Cardiac muscle cell (in vitro differentiated cells and primary cell): ENCODE data around the gene MYCN. TPM values are rescaled to one million over a fixed set of nuclear protein-coding genes. Genes with fewer than 3 reads are reported as not detected.

ENCODE experiments used
- DNase-seq, 2 donors: peaks; one replicate each; pipeline versions ENCODE4 v3.0.0 to v3.0.0-alpha.2; 2010 to 2017; ENCODE audit warnings: low read depth in 1 of 2, low spot score in 1 of 2
- H3K27ac ChIP-seq: fragments of 200-600 bp; sonication (generic); 2 replicates; pipeline ENCODE4 v1.5.1; 2016
- H3K27me3 ChIP-seq: fragments of 200-600 bp; sonication (generic); 2 replicates; pipeline ENCODE4 v1.6.0; 2016; ENCODE audit warnings: control low read depth
- H3K36me3 ChIP-seq: fragments of 200-600 bp; sonication (generic); 2 replicates; pipeline ENCODE4 v1.5.1; 2016; ENCODE audit warnings: control low read depth
- H3K4me1 ChIP-seq: fragments of 200-600 bp; sonication (generic); 2 replicates; pipeline ENCODE4 v1.8.1; 2017; ENCODE audit warnings: low read depth, mild to moderate bottlenecking, mixed run types
- H3K4me3 ChIP-seq: fragments of 200-600 bp; sonication (generic); 2 replicates; pipeline ENCODE4 v1.5.1; 2016; ENCODE audit warnings: mild to moderate bottlenecking
- H3K9me3 ChIP-seq: fragments of 200-600 bp; sonication (generic); 2 replicates; pipeline ENCODE4 v1.5.1; 2017; ENCODE audit warnings: low read depth, mild to moderate bottlenecking, control low read depth
- polyA plus RNA-seq: library from polyadenylated mRNA; unstranded; fragments of >200 nt; fragmentation: Nextera tagmentation; extraction: Ambion mirVana; gene quantifications from 2 replicates; pipeline ENCODE4 v1.2.1, GENCODE V29; 2016
- total RNA-seq: library from RNA; depleted of rRNA; stranded (reverse); fragments of >200 nt; gene quantifications from 2 replicates; pipeline ENCODE4 v1.2.3, GENCODE V29; 2016
- TF ChIP-seq, protein P1 (sequence below): IDR thresholded peaks from 2 replicates; pipeline ENCODE4 v1.5.1; 2012; ENCODE audit warnings: low read depth, mild to moderate bottlenecking, low read length

MYCN gene
- 48.1 and 72.5 TPM in 2 replicates for total RNA-seq
- 38.5 and 73.2 TPM in 2 replicates for polyA plus RNA-seq

- Histone ChIP-seq H3K4me3 (peak within 1 kb of the TSS; percentile 98), H3K27me3 (no peaks in the 10 kb centered on the region), H3K36me3 (no peaks in the 10 kb centered on the region), H3K9me3 (no peaks in the 10 kb centered on the region), H3K4me1 (no peaks in the 10 kb centered on the region), H3K27ac (peak within 1 kb of the TSS; percentile 25)
- TF ChIP-seq, protein P1, sequence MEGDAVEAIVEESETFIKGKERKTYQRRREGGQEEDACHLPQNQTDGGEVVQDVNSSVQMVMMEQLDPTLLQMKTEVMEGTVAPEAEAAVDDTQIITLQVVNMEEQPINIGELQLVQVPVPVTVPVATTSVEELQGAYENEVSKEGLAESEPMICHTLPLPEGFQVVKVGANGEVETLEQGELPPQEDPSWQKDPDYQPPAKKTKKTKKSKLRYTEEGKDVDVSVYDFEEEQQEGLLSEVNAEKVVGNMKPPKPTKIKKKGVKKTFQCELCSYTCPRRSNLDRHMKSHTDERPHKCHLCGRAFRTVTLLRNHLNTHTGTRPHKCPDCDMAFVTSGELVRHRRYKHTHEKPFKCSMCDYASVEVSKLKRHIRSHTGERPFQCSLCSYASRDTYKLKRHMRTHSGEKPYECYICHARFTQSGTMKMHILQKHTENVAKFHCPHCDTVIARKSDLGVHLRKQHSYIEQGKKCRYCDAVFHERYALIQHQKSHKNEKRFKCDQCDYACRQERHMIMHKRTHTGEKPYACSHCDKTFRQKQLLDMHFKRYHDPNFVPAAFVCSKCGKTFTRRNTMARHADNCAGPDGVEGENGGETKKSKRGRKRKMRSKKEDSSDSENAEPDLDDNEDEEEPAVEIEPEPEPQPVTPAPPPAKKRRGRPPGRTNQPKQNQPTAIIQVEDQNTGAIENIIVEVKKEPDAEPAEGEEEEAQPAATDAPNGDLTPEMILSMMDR: peak; percentile 59
- DNase-seq: peak; percentile 53 to 95
Observed at GRCh38 chr2:15939854-15940660, at the start of gene MYCN. Gene MYCN, plus strand, starts transcription at chr2:15940550. Its CDS starts 1,515 bp downstream, at chr2:15942065.

- TF ChIP-seq, protein P1: no peak
- Histone ChIP-seq H3K27me3 (no peaks in the 10 kb centered on the region), H3K36me3 (no peaks in the 10 kb centered on the region), H3K4me3 (no peak overlapping the region), H3K4me1 (peaks cover 21% of the 10 kb centered on the region), H3K27ac (no peak overlapping the region), H3K9me3 (no peaks in the 10 kb centered on the region)
- DNase-seq: peak; percentile 32 to 33
Observed at GRCh38 chr2:15890936-15891905, 49.1 kb upstream of the MYCN start.

GRCh38 chr2:15892151-15892880, 48.0 kb upstream of the MYCN start:
- no peaks in the 10 kb centered on the region for H3K36me3 ChIP-seq
- no peak overlapping the region for H3K27ac ChIP-seq
- DNase-seq: no peak
- TF ChIP-seq, protein P1: no peak
- H3K4me1 ChIP-seq: peaks cover 21% of the 10 kb centered on the region
- H3K4me3 ChIP-seq: no peak overlapping the region
- H3K27me3 ChIP-seq: no peaks in the 10 kb centered on the region
- H3K9me3 ChIP-seq: no peaks in the 10 kb centered on the region

DNA sequence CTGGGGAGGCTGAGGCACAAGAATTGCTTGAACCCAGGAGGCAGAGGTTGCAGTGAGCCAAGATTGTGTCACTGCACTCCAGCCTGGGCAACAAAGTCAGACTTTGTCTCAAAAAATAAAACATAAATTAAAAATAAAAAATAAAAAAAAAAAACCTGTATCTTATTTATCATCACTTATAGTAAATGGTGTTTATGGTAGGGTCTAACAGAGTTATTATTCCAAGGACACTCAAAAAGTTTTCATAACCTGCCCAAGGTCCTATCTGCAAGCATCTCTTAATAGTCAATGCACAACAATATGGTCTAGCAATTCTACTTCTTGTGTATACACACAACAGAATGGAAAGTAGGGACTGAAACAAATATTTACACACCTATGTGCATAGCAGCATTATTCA, 47.3 kb upstream of the MYCN start:
- TF ChIP-seq, protein P1: no peak
- H3K4me1 ChIP-seq: peaks cover 21% of the 10 kb centered on the region
- no peak overlapping the region for H3K4me3 ChIP-seq
- no peaks in the 10 kb centered on the region for H3K36me3 ChIP-seq
- no peaks in the 10 kb centered on the region for H3K9me3 ChIP-seq
- DNase-seq: no peak
- H3K27ac ChIP-seq: no peak overlapping the region
- H3K27me3 ChIP-seq: no peaks in the 10 kb centered on the region
